Measurements from ENCODE around the gene PIGU.
A peak's percentile ranks its signal among the peaks of the same experiment; 100 is the strongest.

Gene PIGU

DNA sequence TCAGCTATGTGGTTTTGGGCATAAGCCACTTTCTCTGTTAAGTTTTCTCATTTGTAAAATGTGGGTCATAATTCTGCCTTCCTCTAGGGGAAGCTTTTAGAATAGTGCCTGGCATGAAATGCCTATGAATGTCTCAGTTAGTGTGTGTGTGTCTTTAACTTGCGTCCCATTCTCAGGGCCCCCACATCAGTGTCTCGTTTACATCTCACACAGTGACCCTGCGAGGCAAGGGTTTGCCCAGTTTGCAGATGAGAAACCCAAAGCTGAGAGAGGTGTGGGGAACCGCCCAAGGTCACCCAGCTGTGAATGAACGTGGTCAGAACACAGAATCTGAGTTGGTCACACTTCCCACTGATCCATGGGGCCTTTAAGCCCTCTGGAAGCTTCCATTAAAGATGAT is 146.6 kb downstream of the PIGU start:
- H3K4me3 ChIP-seq (ENCODE audit: control insufficient read depth, low read depth, low read length), result no peak overlapping the region
- DNase-seq (ENCODE audit: low read depth), result no peak
- TF ChIP-seq, protein P1, sequence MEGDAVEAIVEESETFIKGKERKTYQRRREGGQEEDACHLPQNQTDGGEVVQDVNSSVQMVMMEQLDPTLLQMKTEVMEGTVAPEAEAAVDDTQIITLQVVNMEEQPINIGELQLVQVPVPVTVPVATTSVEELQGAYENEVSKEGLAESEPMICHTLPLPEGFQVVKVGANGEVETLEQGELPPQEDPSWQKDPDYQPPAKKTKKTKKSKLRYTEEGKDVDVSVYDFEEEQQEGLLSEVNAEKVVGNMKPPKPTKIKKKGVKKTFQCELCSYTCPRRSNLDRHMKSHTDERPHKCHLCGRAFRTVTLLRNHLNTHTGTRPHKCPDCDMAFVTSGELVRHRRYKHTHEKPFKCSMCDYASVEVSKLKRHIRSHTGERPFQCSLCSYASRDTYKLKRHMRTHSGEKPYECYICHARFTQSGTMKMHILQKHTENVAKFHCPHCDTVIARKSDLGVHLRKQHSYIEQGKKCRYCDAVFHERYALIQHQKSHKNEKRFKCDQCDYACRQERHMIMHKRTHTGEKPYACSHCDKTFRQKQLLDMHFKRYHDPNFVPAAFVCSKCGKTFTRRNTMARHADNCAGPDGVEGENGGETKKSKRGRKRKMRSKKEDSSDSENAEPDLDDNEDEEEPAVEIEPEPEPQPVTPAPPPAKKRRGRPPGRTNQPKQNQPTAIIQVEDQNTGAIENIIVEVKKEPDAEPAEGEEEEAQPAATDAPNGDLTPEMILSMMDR (conservative IDR thresholded peaks at IDR 0.05; ENCODE audit: control insufficient read depth, insufficient read depth, low read depth, low read length), result no peak

DNA sequence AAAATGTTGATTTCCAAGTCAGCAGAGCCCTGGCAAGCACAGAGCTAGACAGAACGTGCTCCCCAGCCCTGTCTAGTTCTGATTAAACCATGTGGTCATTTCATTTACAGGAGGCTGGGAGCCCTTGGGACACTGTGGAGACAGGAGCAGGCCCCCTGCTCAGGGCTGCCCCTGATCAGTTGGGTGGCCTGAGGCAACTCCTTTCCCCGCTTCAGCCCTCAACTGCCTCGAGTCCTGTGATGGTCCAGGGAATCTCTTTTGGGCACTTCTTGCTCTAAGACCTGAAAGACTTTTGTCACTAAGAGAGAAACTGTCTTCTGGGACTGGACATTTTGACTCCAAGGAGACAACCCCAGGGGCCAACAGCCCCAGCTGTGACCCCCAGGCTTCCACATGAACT is 147.2 kb downstream of the PIGU start:
- DNase-seq (ENCODE audit: low read depth), result no peak
- TF ChIP-seq, protein P1 (conservative IDR thresholded peaks at IDR 0.05; ENCODE audit: control insufficient read depth, insufficient read depth, low read depth, low read length), result no peak
- no peak overlapping the region for H3K4me3 ChIP-seq (ENCODE audit: control insufficient read depth, low read depth, low read length)

DNA sequence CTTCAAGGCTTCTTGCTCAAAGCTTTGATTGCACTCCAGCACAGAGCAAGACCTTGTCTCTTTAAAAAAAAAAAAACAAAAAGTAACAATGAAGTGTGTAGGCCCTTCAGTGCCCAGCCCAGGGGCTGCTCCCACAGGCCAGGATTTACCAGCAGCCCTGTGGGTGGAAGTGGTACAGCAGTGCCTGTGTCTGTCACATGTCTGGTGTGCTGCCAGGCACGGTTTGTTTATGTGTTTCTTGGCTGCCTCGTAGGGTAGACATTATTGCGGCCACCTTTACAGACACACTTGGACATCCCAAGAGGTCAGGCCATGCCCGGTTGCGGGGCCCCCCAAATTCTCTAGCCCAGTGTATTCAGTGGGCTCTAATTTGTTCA is 148.0 kb downstream of the PIGU start:
- no peak overlapping the region for H3K4me3 ChIP-seq (ENCODE audit: control insufficient read depth, low read depth, low read length)
- TF ChIP-seq, protein P1 (conservative IDR thresholded peaks at IDR 0.05; ENCODE audit: control insufficient read depth, insufficient read depth, low read depth, low read length), result no peak
- DNase-seq (ENCODE audit: low read depth), result no peak

DNA sequence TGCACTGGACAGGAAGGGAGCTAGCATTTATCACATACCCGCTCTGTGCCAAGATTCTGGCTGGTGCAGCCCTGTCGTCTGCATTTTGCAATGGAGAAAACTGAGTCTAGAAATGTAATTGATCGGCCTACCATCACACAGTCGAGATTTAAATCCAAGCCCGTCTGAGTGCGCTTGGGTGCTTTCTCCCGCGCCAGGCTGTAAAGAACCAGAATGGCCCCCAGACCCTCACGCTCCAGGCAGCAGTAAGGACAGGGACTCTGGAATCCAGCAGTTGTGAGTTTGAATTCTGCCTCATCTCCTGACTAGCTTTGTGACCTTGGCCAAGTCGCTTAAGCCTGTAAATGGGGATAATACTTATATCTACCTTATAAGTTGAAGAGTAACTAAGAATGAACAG is 149.9 kb downstream of the PIGU start:
- no peak for DNase-seq (ENCODE audit: low read depth)
- TF ChIP-seq, protein P1 (conservative IDR thresholded peaks at IDR 0.05; ENCODE audit: control insufficient read depth, insufficient read depth, low read depth, low read length), result no peak
- H3K4me3 ChIP-seq (ENCODE audit: control insufficient read depth, low read depth, low read length), result no peak overlapping the region

DNA sequence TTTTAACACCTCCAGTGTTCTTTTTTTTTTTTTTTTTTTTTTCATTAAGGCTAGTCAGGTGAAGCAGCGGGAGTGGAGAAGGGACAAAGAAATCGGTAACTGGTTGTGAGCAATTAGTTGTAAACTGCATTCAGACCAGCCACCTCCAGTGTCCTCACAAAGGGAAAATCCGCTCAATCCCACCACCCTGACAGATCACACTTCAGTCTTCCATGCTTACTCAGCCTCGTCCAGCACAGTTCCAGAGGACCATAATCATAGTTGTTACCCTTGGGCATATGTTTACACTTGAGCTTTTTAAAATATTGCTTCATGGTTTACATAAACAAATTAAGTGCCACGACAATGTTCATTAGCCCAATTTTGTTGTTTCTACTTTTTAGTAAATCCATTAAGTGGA is 150.4 kb downstream of the PIGU start:
- no peak overlapping the region for H3K4me3 ChIP-seq (ENCODE audit: control insufficient read depth, low read depth, low read length)

DNA sequence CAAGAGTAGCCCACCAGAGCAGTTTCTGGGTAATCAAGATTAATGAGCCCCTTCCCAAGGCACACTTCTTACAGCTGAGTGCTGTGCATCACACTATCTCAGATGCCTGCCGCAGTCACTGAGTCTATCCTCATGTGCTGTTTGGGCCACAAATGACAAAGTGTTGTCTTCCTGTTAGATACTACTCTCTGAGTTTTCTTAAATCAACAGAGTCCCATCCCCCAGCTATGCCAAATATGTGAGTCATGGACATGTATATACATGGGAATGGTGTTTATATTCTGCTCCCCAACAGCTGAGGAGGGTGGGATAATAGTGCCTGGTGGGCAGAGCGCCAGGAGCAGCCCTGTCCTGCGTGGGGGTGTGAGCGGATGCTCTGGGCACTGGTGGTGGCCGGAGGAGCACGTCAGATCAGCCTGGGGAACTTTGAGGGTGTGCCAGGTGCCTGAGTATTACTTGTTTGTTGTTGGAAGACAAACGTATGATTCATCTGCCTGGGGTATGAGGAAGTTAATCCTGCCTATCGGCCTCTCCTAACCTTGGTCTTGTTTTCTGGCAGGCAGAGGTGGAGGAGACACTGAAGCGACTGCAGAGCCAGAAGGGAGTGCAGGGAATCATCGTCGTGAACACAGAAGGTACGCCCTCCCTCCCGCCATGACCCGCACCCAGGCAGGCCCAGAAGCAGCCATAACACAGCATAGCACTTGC is 151.0 kb downstream of the PIGU start:
- DNase-seq (ENCODE audit: low read depth), result peak; percentile 99
- H3K4me3 ChIP-seq (ENCODE audit: control insufficient read depth, low read depth, low read length), result no peak overlapping the region
- TF ChIP-seq, protein P1 (conservative IDR thresholded peaks at IDR 0.05; ENCODE audit: control insufficient read depth, insufficient read depth, low read depth, low read length), result no peak

More for the DNA sequence above, 150.4 kb downstream of the PIGU start:
- TF ChIP-seq, protein P1 (conservative IDR thresholded peaks at IDR 0.05; ENCODE audit: control insufficient read depth, insufficient read depth, low read depth, low read length), result no peak
- DNase-seq (ENCODE audit: low read depth), result no peak

DNA sequence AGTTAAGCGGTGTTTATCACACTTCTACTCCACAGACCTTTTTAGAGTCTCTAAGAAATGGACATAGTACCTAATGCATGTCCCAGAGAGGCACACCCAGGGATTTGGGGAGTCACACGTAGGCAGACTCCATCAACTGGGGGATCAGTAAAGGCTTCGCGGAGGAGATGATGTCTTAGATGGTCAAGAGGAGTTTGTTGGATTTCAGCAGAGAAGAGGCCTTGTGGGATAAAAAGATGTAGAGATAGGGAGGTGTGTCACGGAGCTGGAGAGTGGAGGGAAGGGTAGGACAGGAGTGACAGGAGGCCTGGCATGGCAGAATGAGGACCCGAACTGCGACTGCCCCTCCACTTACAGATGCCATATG is 151.6 kb downstream of the PIGU start:
- TF ChIP-seq, protein P1 (conservative IDR thresholded peaks at IDR 0.05; ENCODE audit: control insufficient read depth, insufficient read depth, low read depth, low read length), result no peak
- no peak overlapping the region for H3K4me3 ChIP-seq (ENCODE audit: control insufficient read depth, low read depth, low read length)
- DNase-seq (ENCODE audit: low read depth), result no peak

Data from fibroblast of mammary gland (primary cell).